ENCODE measurements around the gene IKZF5.

DNA sequence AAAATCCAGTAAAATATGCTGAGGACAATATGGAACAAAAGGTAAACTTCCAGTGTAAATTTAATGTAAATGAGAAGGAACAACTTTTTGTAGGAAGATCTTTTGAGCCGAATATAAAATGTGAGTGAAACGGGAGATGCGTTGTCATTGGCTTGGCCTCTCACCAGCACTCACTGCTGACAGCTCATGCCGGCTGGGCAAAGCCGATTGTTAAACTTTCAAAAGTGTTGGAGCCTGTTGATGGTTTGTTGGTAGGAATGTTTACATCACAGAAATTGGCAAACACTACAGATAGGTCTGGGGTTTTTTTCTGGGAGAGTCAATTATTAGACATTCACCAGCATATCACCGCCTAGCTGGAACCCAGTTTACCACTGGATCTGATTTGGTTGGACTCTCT is 22.3 kb downstream of the IKZF5 start:
- TF ChIP-seq CTCF (IDR thresholded peaks at IDR 0.05; ENCODE audit: low read depth, low read length, poor library complexity, severe bottlenecking) = no peak
- no peak for TF ChIP-seq EZH2phosphoT487 (IDR thresholded peaks at IDR 0.05; ENCODE audit: borderline replicate concordance, low read length)

Data from DOHH2 (cell line).